Trophoblast cell (in vitro differentiated cells and primary cell): Measurements from ENCODE around the gene SLC25A41.

Source experiments
- DNase-seq, 2 donors: peaks; one replicate each; pipeline ENCODE4 v3.0.0-alpha.2; 2016
- H2AFZ ChIP-seq: 2 replicates; pipeline ENCODE4 v1.6.1; 2013; ENCODE audit warnings: low read length, moderate library complexity, mild to moderate bottlenecking; ENCODE audit not compliant: insufficient read depth, poor library complexity
- H2AK5ac ChIP-seq: 2 replicates; pipeline ENCODE4 v1.6.1; 2013; ENCODE audit warnings: mild to moderate bottlenecking, low read length
- H2BK120ac ChIP-seq: 2 replicates; pipeline ENCODE4 v1.6.1; 2013; ENCODE audit warnings: low read length, mild to moderate bottlenecking, moderate library complexity; ENCODE audit not compliant: insufficient read depth, poor library complexity
- H2BK12ac ChIP-seq: 2 replicates; pipeline ENCODE4 v1.6.1; 2013; ENCODE audit warnings: mild to moderate bottlenecking, low read length, moderate library complexity
- H2BK5ac ChIP-seq: 2 replicates; pipeline ENCODE4 v1.6.1; 2013; ENCODE audit warnings: low read length, low read depth, moderate library complexity, mild to moderate bottlenecking; ENCODE audit not compliant: poor library complexity
- H3K14ac ChIP-seq: 2 replicates; pipeline ENCODE4 v1.6.1; 2013; ENCODE audit warnings: mild to moderate bottlenecking, low read length
- H3K18ac ChIP-seq: 2 replicates; pipeline ENCODE4 v1.6.1; 2013; ENCODE audit warnings: mild to moderate bottlenecking, low read length
- H3K23ac ChIP-seq: 2 replicates; pipeline ENCODE4 v1.6.1; 2013; ENCODE audit warnings: low read length
- H3K27ac ChIP-seq: 2 replicates; pipeline ENCODE4 v1.5.1; 2013; ENCODE audit warnings: low read depth, mild to moderate bottlenecking, inconsistent platforms, low read length, moderate library complexity
- H3K27me3 ChIP-seq: 2 replicates; pipeline ENCODE4 v1.6.1; 2013; ENCODE audit warnings: inconsistent platforms, mild to moderate bottlenecking, low read length, moderate library complexity; ENCODE audit not compliant: insufficient read depth
- H3K36me3 ChIP-seq, 2 experiments: 1 replicate in 1 of 2; 2 replicates in 1 of 2; pipeline ENCODE4 v1.6.1; 2013; ENCODE audit warnings: low read length in 2 of 2, mild to moderate bottlenecking in 2 of 2, moderate library complexity in 1 of 2; ENCODE audit not compliant: insufficient read depth in 2 of 2, control insufficient read depth in 1 of 2
- H3K4ac ChIP-seq: 2 replicates; pipeline ENCODE4 v1.6.1; 2013; ENCODE audit warnings: low read depth, mild to moderate bottlenecking, low read length, moderate library complexity
- H3K4me1 ChIP-seq, 2 experiments: 1 replicate in 1 of 2; 2 replicates in 1 of 2; pipeline ENCODE4 v1.6.1; 2013; ENCODE audit warnings: low read length in 2 of 2, mild to moderate bottlenecking in 2 of 2, moderate library complexity in 1 of 2; ENCODE audit not compliant: insufficient read depth in 2 of 2, control insufficient read depth in 1 of 2
- H3K4me2 ChIP-seq: 2 replicates; pipeline ENCODE4 v1.6.1; 2013; ENCODE audit warnings: inconsistent platforms, mild to moderate bottlenecking, low read length, moderate library complexity
- H3K4me3 ChIP-seq: 2 replicates; pipeline ENCODE4 v1.5.1; 2013; ENCODE audit warnings: mild to moderate bottlenecking, low read depth, low read length, inconsistent platforms
- H3K79me1 ChIP-seq: one replicate; pipeline ENCODE4 v1.6.1; 2013; ENCODE audit warnings: low read length
- H3K79me2 ChIP-seq: 2 replicates; pipeline ENCODE4 v1.6.1; 2013; ENCODE audit warnings: low read length, mild to moderate bottlenecking; ENCODE audit not compliant: control insufficient read depth, insufficient read depth, poor library complexity
- H3K9ac ChIP-seq: 2 replicates; pipeline ENCODE4 v1.6.1; 2013; ENCODE audit warnings: mild to moderate bottlenecking, low read length
- H3K9me3 ChIP-seq: 2 replicates; pipeline ENCODE4 v1.6.1; 2013; ENCODE audit warnings: low read depth, mild to moderate bottlenecking, control low read depth, inconsistent platforms, low read length; ENCODE audit not compliant: insufficient read depth
- H4K12ac ChIP-seq: 2 replicates; pipeline ENCODE4 v1.6.1; 2013; ENCODE audit warnings: low read depth, mild to moderate bottlenecking, low read length, moderate library complexity
- H4K8ac ChIP-seq: 2 replicates; pipeline ENCODE4 v1.6.1; 2013; ENCODE audit warnings: low read depth, mild to moderate bottlenecking, low read length, moderate library complexity
- H4K91ac ChIP-seq: one replicate; pipeline ENCODE4 v1.6.1; 2013; ENCODE audit warnings: low read depth, mild to moderate bottlenecking, low read length, moderate library complexity
- WGBS: extraction: QIAGEN DNeasy Blood & Tissue Kit; methylation state at CpG from one replicate; pipeline ENCODE4 v1.1.7; 2013; ENCODE audit warnings: missing lambda C conversion rate; ENCODE audit not compliant: insufficient read length, insufficient coverage; ENCODE audit errors: extremely low coverage; 5-methylcytosine and 5-hydroxymethylcytosine counted together

The SLC25A41 gene

DNA sequence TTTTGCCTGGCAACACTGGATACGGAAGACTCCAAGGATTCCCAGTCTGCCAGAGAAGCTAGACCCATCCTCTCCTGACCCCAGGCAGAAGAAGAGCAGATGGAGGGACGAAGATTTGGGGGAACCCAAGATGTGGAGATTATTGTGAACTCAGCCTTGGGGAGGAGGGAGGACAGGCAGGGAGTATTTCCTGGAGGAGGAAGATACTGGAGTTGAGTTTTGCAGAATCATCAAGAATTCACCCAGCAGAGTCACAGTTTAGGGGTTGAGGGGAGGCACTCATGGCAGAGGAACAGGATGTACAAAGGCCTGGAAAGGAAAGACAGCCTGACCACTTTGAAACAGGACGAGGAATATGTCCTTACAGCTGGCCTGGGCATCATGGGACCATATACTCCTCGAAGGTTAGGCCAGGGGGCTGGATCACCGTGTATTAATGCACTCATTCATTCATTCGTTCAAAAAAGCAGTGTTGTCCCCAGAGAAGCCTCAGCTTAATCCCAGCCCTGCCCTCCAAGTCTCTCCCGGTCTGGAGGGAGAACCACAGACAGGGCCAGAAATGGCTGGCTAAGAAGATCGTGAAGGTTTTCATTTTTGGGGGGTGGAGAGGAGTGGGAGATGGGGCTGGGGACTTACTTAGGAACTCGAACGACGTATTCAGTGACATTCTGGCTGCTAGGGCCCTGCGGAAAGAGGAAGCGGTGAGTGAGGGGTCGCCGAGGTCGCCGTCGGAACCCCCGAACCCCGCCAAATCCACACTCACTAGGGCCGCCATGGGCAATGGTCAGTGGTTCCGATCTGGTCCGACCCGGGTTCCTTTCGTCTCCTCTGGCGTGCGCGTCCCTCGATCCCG lies 41.1 kb downstream of the SLC25A41 start:
- Histone ChIP-seq H2BK120ac (peak overlapping the region; percentile 74), H2BK12ac (peak overlapping the region; percentile 40), H3K9ac (peak overlapping the region; percentile 65), H3K23ac (no peak overlapping the region), H3K14ac (peak overlapping the region; percentile 91), H3K4me3 (peak overlapping the region; percentile 85), H2BK5ac (peak overlapping the region; percentile 49), H4K91ac (peak overlapping the region; percentile 75), H2AFZ (peak overlapping the region; percentile 77), H3K4ac (peak overlapping the region; percentile 96), H3K4me1 (peaks cover 10 to 12% of the 10 kb centered on the region in 2 experiments), H3K79me2 (peaks cover 15% of the 10 kb centered on the region), H3K9me3 (peaks cover 1% of the 10 kb centered on the region), H3K4me2 (peak overlapping the region; percentile 85), H4K12ac (peak overlapping the region; percentile 91), H3K27me3 (no peaks in the 10 kb centered on the region), H2AK5ac (peak overlapping the region; percentile 88), H3K27ac (peak overlapping the region; percentile 55), H3K18ac (peak overlapping the region; percentile 95), H4K8ac (peak overlapping the region; percentile 93), H3K79me1 (peaks cover 17% of the 10 kb centered on the region), H3K36me3 (peaks cover 29% of the 10 kb centered on the region in 2 experiments)
- no peak for DNase-seq
- WGBS: no CpG with 5 or more reads among the region's 30 CpGs

DNA sequence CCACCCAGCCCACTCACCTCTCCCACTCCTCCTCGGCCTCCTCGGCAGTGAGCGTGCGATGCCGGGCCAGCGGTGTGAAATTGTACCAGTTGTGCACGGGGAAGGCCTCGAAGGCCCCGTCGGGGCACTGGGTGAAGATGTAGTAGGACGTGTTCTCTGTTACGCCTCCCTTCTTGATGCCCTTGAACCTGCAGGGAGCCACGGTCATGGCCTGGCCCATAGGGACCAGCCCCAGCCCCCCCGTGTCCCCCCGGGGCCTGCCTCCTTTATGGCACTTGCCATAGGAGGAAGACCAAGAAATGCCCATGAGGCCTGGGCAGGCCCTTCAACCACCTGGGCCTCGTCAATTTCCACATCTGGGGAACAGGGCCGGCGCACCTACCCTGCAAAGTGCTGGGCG lies 46.2 kb downstream of the SLC25A41 start:
- peaks cover 3% of the 10 kb centered on the region for H3K79me2 ChIP-seq
- peaks cover 4% of the 10 kb centered on the region in 2 experiments for H3K4me1 ChIP-seq
- no peak for DNase-seq
- no peak overlapping the region for H3K4me3 ChIP-seq
- WGBS: no CpG with 5 or more reads among the region's 19 CpGs
- no peak overlapping the region for H3K14ac ChIP-seq
- no peak overlapping the region for H2BK120ac ChIP-seq
- H3K9me3 ChIP-seq: peaks cover 1% of the 10 kb centered on the region
- H2BK5ac ChIP-seq: no peak overlapping the region
- H3K27ac ChIP-seq: no peak overlapping the region
- H3K18ac ChIP-seq: no peak overlapping the region
- H3K23ac ChIP-seq: no peak overlapping the region
- H3K36me3 ChIP-seq: peaks cover 67 to 71% of the 10 kb centered on the region in 2 experiments
- no peaks in the 10 kb centered on the region for H3K79me1 ChIP-seq
- no peak overlapping the region for H3K9ac ChIP-seq
- no peak overlapping the region for H3K4me2 ChIP-seq
- H3K27me3 ChIP-seq: no peaks in the 10 kb centered on the region
- H4K12ac ChIP-seq: no peak overlapping the region
- no peak overlapping the region for H2AK5ac ChIP-seq
- H3K4ac ChIP-seq: no peak overlapping the region
- H4K8ac ChIP-seq: no peak overlapping the region
- no peak overlapping the region for H4K91ac ChIP-seq
- no peak overlapping the region for H2AFZ ChIP-seq
- H2BK12ac ChIP-seq: no peak overlapping the region

DNA sequence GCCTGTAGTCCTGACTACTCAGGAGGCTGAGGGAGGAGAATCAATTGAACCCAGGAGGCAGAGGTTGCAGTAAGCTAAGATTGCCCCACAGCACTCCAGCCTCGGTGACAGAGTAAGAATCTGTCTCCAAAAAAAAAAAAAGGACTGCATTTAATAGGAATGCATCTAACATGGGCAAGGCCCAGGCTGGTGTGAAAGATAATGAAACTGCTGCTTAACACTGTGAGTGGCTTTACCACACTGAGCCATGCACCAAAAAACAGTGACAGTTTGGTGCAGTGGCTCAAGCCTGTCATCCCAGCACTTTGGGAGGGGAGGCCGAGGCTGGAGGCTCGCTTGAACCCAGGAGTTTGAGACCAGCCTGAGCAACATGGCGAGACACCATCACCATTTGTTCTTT lies 49.2 kb downstream of the SLC25A41 start:
- Histone ChIP-seq H2AK5ac (no peak overlapping the region), H3K18ac (no peak overlapping the region), H3K4me1 (no peaks in the 10 kb centered on the region), H3K4me2 (no peak overlapping the region), H3K36me3 (peaks cover 83 to 87% of the 10 kb centered on the region in 2 experiments), H2AFZ (no peak overlapping the region), H3K79me1 (no peaks in the 10 kb centered on the region), H3K9ac (no peak overlapping the region), H3K23ac (no peak overlapping the region), H2BK12ac (no peak overlapping the region), H3K4ac (no peak overlapping the region), H3K27ac (no peak overlapping the region), H4K8ac (no peak overlapping the region), H4K91ac (no peak overlapping the region), H4K12ac (no peak overlapping the region), H3K4me3 (no peak overlapping the region), H2BK120ac (no peak overlapping the region), H3K27me3 (no peaks in the 10 kb centered on the region), H2BK5ac (no peak overlapping the region), H3K14ac (no peak overlapping the region), H3K9me3 (peaks cover 9% of the 10 kb centered on the region), H3K79me2 (no peaks in the 10 kb centered on the region)
- WGBS: no CpG with 5 or more reads among the region's 4 CpGs
- DNase-seq: no peak

DNA sequence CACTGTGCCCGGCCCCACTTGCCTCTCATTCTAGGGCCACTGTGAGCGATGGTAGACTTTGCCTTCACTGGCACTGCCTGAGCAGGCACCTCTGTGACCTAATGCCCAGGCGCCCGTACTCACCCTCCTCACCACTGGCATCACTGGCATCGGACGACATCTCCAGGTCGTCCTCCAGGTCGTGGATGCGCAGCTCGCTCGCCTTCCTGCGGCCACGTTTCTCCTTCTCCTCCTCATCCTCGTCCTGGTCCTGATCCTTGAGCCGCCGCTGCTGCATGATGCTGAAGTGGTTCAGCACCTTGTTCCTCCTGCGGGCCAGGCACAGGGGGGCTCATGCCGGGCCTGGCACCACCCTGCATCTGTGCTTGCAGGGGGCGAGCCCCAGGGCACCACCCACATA lies 50.4 kb downstream of the SLC25A41 start:
- H2AK5ac ChIP-seq: no peak overlapping the region
- no peak overlapping the region for H3K4ac ChIP-seq
- no peak overlapping the region for H4K12ac ChIP-seq
- no peaks in the 10 kb centered on the region for H3K79me2 ChIP-seq
- peaks cover 76 to 82% of the 10 kb centered on the region in 2 experiments for H3K36me3 ChIP-seq
- H3K27me3 ChIP-seq: no peaks in the 10 kb centered on the region
- no peak for DNase-seq
- H2BK12ac ChIP-seq: no peak overlapping the region
- no peak overlapping the region for H2AFZ ChIP-seq
- no peak overlapping the region for H2BK5ac ChIP-seq
- WGBS: no CpG with 5 or more reads among the region's 19 CpGs
- no peak overlapping the region for H3K9ac ChIP-seq
- no peak overlapping the region for H4K91ac ChIP-seq
- H3K4me3 ChIP-seq: no peak overlapping the region
- no peak overlapping the region for H3K27ac ChIP-seq
- H3K4me2 ChIP-seq: no peak overlapping the region
- H4K8ac ChIP-seq: no peak overlapping the region
- H3K14ac ChIP-seq: no peak overlapping the region
- no peak overlapping the region for H2BK120ac ChIP-seq
- no peak overlapping the region for H3K18ac ChIP-seq
- H3K79me1 ChIP-seq: no peaks in the 10 kb centered on the region
- H3K9me3 ChIP-seq: peaks cover 8% of the 10 kb centered on the region
- H3K4me1 ChIP-seq: peaks cover 4% of the 10 kb centered on the region in 2 experiments
- no peak overlapping the region for H3K23ac ChIP-seq
